Measurements from ENCODE around the gene THSD4. TPM values are rescaled to one million over a fixed set of nuclear protein-coding genes. Genes with fewer than 3 reads are reported as not detected.
"Not testable (repeated sequence)": the region's sequence is repeated elsewhere in the genome, so short reads cannot be mapped to it uniquely, and the experiment has no call there.

Gene THSD4
- polyA plus RNA-seq, 1 donor (not counting 4 experiments of a cell fraction or from before 2014, with no cell fraction given), result 24.5 TPM

- Histone ChIP-seq H2AFZ (ENCODE audit: control insufficient read depth, low read length) (no peak overlapping the region), H3K36me3 (ENCODE audit: control insufficient read depth in 2 of 2, extremely low read depth in 1 of 2, insufficient read depth in 2 of 2, low read length in 2 of 2) (peaks cover under 1 to 6% of the 10 kb centered on the region in 2 experiments), H3K9me1 (ENCODE audit: control insufficient read depth, extremely low read depth, insufficient read depth, low read length) (no peaks in the 10 kb centered on the region), H3K79me2 (ENCODE audit: control insufficient read depth, insufficient read depth, low read length) (peaks cover 39% of the 10 kb centered on the region), H3K27me3 (ENCODE audit: control insufficient read depth, extremely low read depth, insufficient read depth, low read length) (no peaks in the 10 kb centered on the region), H3K4me3 (ENCODE audit: control insufficient read depth in 2 of 3, extremely low read depth in 1 of 3, insufficient read depth in 2 of 3, low read depth in 1 of 3, low read length in 3 of 3) (no peak overlapping the region), H3K27ac (ENCODE audit: control insufficient read depth, insufficient read depth, low read length) (peak overlapping the region; percentile 47), H3K4me2 (ENCODE audit: control insufficient read depth, extremely low read depth, insufficient read depth, low read depth, low read length) (peak overlapping the region; percentile 46), H4K20me1 (ENCODE audit: control insufficient read depth, extremely low read depth, insufficient read depth, low read length) (no peaks in the 10 kb centered on the region), H3K4me1 (ENCODE audit: control insufficient read depth, extremely low read depth, insufficient read depth, low read length) (peaks cover 17% of the 10 kb centered on the region), H3K9me3 (ENCODE audit: control insufficient read depth, low read depth, low read length) (no peaks in the 10 kb centered on the region), H3K9ac (ENCODE audit: control insufficient read depth, extremely low read depth, insufficient read depth, low read length) (no peak overlapping the region)
- DNase-seq (ENCODE audit: low read depth, low spot score), result no peak
- dilution Hi-C loops (cut with MboI; ENCODE audit: extremely low pct_ligation_motif_present, low sequenced_read_pairs), result no loop called here
- peak; percentile 49 for FAIRE-seq
- no peak for TF ChIP-seq CTCF (optimal IDR thresholded peaks at IDR 0.05 in 1 of 3, IDR thresholded peaks at IDR 0.05 in 1 of 3, conservative IDR thresholded peaks at IDR 0.05 in 1 of 3; ENCODE audit: extremely low read depth in 1 of 3, insufficient read depth in 2 of 3, low read length in 3 of 3)
Observed at GRCh38 chr15:71160976-71161375, 45.7 kb downstream of the THSD4 start.

- no peak for TF ChIP-seq EZH2 (IDR thresholded peaks at IDR 0.05; ENCODE audit: low read length)
- TF ChIP-seq CTCF (optimal IDR thresholded peaks at IDR 0.05 in 1 of 3, IDR thresholded peaks at IDR 0.05 in 1 of 3, conservative IDR thresholded peaks at IDR 0.05 in 1 of 3; ENCODE audit: extremely low read depth in 1 of 3, insufficient read depth in 2 of 3, low read length in 3 of 3), result no peak
- dilution Hi-C loops (cut with MboI; ENCODE audit: extremely low pct_ligation_motif_present, low sequenced_read_pairs), result no loop called here
- Histone ChIP-seq H3K4me1 (ENCODE audit: control insufficient read depth, extremely low read depth, insufficient read depth, low read length) (peaks cover 17% of the 10 kb centered on the region), H3K9ac (ENCODE audit: control insufficient read depth, extremely low read depth, insufficient read depth, low read length) (no peak overlapping the region), H3K4me3 (ENCODE audit: control insufficient read depth in 2 of 3, extremely low read depth in 1 of 3, insufficient read depth in 2 of 3, low read depth in 1 of 3, low read length in 3 of 3) (no peak overlapping the region), H2AFZ (ENCODE audit: control insufficient read depth, low read length) (no peak overlapping the region), H3K9me3 (ENCODE audit: control insufficient read depth, low read depth, low read length) (no peaks in the 10 kb centered on the region), H3K9me1 (ENCODE audit: control insufficient read depth, extremely low read depth, insufficient read depth, low read length) (no peaks in the 10 kb centered on the region), H3K27ac (ENCODE audit: control insufficient read depth, insufficient read depth, low read length) (no peak overlapping the region), H3K27me3 (ENCODE audit: control insufficient read depth, extremely low read depth, insufficient read depth, low read length) (no peaks in the 10 kb centered on the region), H4K20me1 (ENCODE audit: control insufficient read depth, extremely low read depth, insufficient read depth, low read length) (no peaks in the 10 kb centered on the region), H3K36me3 (ENCODE audit: control insufficient read depth in 2 of 2, extremely low read depth in 1 of 2, insufficient read depth in 2 of 2, low read length in 2 of 2) (peaks cover 0 to 7% of the 10 kb centered on the region in 2 experiments), H3K79me2 (ENCODE audit: control insufficient read depth, insufficient read depth, low read length) (peaks cover 45% of the 10 kb centered on the region), H3K4me2 (ENCODE audit: control insufficient read depth, extremely low read depth, insufficient read depth, low read depth, low read length) (no peak overlapping the region)
- DNase-seq (ENCODE audit: low read depth, low spot score), result no peak
- no peak for FAIRE-seq
Observed at GRCh38 chr15:71162309-71162708, 47.0 kb downstream of the THSD4 start.

- H3K9me3 ChIP-seq (ENCODE audit: control insufficient read depth, low read depth, low read length); H3K27ac ChIP-seq (ENCODE audit: control insufficient read depth, insufficient read depth, low read length); H3K4me3 ChIP-seq (ENCODE audit: control insufficient read depth in 2 of 3, extremely low read depth in 1 of 3, insufficient read depth in 2 of 3, low read depth in 1 of 3, low read length in 3 of 3); DNase-seq (ENCODE audit: low read depth, low spot score); H2AFZ ChIP-seq (ENCODE audit: control insufficient read depth, low read length); H3K27me3 ChIP-seq (ENCODE audit: control insufficient read depth, extremely low read depth, insufficient read depth, low read length); H4K20me1 ChIP-seq (ENCODE audit: control insufficient read depth, extremely low read depth, insufficient read depth, low read length); H3K9ac ChIP-seq (ENCODE audit: control insufficient read depth, extremely low read depth, insufficient read depth, low read length); FAIRE-seq; H3K9me1 ChIP-seq (ENCODE audit: control insufficient read depth, extremely low read depth, insufficient read depth, low read length); H3K36me3 ChIP-seq (ENCODE audit: control insufficient read depth in 2 of 2, extremely low read depth in 1 of 2, insufficient read depth in 2 of 2, low read length in 2 of 2); H3K4me2 ChIP-seq (ENCODE audit: control insufficient read depth, extremely low read depth, insufficient read depth, low read depth, low read length); dilution Hi-C loops (cut with MboI; ENCODE audit: extremely low pct_ligation_motif_present, low sequenced_read_pairs): not testable (repeated sequence)
- H3K79me2 ChIP-seq (ENCODE audit: control insufficient read depth, insufficient read depth, low read length), result peaks cover 40% of the 10 kb centered on the region
- H3K4me1 ChIP-seq (ENCODE audit: control insufficient read depth, extremely low read depth, insufficient read depth, low read length), result peaks cover 17% of the 10 kb centered on the region
Observed at GRCh38 chr15:71164606-71165005, 49.3 kb downstream of the THSD4 start.
